ENCODE results near the gene LNX2.
A peak's percentile ranks its signal among the peaks of the same experiment; 100 is the strongest.

The LNX2 gene

DNA sequence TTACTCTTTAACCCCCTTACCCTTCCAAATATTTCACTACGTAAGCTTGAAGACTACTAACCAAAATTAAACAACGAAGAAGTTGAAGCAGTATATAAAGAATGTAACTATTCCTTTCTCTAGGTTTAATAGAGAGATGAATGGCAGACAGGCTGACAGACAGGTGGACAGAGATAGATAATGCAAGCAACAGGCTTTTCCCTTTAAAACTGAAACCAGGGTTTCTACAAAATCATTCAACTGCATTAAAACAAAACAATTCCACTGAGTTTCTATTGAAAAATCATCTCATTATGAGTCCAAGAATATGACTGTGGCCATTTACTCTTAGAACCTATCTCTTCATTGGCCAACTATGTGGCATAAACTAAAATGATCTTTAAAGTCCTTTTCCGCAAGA, 15.2 kb downstream of the LNX2 start:
- DNase-seq: no peak

- no peak for DNase-seq
These were observed 18.5 kb downstream of the LNX2 start for GRCh38 chr13:27601803-27602202.

GRCh38 chr13:27601208-27601607, 19.1 kb downstream of the LNX2 start:
- DNase-seq: no peak

DNA sequence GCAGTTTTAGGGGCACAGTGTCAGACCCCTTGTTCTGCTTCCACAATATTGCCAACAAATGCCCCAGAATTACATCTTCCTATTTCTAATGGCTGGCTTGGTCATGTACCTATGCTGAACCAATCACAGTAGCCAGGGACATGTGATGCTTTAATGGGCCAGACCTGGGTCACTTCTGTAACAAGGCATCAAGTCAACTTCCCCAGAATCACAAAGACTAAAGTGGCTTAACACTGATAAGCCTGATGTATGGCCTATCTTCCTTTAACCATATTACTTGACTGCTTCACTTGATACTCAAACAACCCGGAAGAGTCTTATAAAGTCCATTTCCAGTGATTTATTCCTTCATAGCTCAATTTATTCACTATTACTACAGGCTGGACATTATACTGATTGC, 19.6 kb downstream of the LNX2 start:
- DNase-seq: peak; percentile 71

DNA sequence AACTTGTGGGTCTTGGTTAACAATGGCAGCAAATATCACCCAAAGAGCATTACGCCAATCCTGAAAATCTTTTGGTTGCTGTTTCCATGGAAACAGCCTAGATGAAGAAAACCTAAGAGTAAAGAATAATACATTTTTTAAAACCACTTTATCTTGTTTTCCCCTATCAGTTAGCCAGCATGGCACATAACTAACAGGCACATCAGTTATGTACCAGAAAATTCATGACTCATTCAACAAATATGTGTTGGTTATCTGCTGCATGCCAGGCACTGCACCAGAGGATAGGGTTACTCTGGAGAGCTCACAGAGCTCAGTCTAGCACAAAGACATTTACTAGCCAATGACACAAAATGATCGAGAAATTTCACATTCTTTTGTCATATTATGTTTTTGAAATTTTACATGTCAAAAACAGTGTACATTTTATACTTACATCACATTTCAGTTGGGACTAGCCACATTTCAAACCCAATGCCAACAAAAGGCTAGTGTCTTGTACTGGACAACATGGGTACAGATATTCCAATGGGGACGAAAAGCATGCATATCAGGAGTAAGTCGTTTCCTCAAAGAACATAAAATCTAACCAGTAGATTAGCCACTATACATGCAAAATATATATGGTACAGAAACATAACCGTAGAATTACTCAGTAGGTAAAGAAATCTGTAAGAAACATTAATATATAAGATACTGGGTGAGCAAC, 20.3 kb downstream of the LNX2 start:
- DNase-seq: no peak

DNA sequence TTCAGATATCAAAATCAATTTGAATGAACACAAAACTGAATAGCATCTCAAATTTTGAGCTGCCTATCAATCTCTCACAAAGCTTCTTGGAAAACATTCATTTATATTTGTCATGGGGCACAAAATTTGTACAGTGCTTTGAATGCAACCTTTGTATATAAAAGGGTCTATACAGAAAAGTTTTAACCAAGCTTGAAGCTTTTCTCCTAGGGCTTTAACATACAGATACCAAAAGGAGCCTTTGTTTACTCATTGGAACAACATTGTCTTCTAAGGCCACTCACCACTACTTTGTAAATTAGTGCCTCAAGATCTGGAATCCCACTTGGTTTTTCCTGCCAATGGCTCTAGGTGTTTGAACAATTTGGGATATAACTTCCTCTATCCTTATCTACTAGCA, 21.2 kb downstream of the LNX2 start:
- DNase-seq: no peak

GRCh38 chr13:27595055-27595811, 25.1 kb downstream of the LNX2 start:
- no peak for DNase-seq

DNA sequence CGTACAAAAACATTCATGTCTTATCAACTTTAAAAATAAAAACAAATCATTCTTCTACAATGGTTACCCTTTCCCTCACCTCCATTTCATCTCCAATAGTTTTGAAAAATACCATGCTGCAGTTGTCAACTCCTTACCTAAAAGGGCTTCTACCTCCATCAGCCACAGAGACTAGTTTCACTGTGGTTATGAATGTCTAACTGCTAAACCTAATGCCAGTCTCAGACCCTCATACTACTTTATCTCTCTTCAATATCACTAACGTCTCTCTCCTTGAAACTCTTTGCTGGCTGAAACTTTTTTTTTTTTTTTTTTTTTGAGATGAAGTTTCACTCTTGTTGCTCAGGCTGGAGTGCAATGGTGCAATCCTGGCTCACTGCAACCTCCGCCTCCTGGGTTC, 27.1 kb downstream of the LNX2 start:
- DNase-seq: no peak

- peak; percentile 75 for DNase-seq
These were observed 27.5 kb downstream of the LNX2 start for GRCh38 chr13:27592865-27593264.

- no peak for DNase-seq
These were observed 31.9 kb downstream of the LNX2 start for GRCh38 chr13:27588405-27588804.

- DNase-seq: no peak
These were observed 33.1 kb downstream of the LNX2 start for GRCh38 chr13:27587095-27587746.

GRCh38 chr13:27583645-27584044, 36.7 kb downstream of the LNX2 start:
- no peak for DNase-seq

DNA sequence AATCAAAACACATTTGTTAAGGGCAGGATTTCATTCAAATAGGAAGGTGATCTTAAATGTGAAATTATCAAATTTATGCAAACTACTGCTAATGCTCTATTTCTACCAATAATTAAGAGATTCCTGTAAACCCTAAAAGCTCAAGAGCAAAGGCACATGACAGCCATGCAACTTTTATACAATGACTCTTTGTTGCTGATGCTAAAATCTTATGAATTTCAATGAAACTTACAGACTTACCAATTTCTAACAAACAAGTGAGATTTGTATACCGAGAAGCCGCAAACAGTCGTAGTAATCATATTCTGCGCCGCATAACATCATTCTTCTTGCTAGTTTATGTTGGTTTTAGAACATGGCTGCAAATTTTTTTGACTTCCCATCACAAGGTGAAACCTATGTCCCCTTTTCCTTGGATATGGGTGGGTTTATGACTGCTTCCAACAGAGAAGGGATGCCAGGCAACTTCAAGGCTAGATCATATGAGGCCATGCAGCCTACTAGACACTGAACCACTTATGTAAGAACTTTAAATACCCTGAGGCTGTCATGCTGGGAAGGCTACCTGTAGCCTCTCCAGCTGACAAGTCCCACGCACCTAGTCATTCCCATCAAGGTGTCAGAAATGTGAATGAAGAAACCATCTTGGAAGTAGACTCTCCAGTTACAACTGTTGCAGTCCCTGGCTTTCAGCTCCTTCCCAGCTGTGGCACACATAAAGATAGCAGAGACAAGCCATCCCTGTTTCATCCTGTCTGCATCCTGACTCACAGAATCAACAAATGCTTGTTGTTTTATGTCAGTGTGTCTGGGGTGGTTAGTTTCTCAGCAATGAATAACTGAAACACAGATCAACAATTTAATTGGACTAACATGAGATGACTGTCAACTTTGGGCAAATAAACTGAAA, 42.0 kb downstream of the LNX2 start:
- DNase-seq: no peak

- no peak for DNase-seq
These were observed 45.7 kb downstream of the LNX2 start for GRCh38 chr13:27574661-27575060.

DNA sequence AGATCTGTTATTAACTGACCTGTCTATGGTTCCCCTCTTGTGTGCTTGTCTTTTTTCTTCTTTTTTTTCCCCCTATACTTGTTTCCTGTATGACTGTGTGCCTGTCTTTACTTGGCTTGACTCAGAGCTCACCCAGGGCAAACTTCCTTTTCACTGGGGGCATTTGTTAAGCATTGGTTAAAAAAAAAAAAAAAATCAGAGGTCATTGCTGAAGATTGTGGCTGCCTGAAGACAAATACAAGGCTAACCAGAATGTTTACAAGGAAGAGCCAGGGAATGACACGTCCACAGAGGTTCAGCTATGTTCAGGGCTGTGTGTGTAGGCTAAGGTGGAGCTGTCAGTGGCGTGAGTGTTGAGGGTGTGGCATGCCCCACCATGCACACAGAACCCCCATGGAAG, 47.1 kb downstream of the LNX2 start:
- no peak for DNase-seq

- DNase-seq: peak; percentile 67
These were observed 48.0 kb downstream of the LNX2 start for GRCh38 chr13:27572234-27572901.

DNA sequence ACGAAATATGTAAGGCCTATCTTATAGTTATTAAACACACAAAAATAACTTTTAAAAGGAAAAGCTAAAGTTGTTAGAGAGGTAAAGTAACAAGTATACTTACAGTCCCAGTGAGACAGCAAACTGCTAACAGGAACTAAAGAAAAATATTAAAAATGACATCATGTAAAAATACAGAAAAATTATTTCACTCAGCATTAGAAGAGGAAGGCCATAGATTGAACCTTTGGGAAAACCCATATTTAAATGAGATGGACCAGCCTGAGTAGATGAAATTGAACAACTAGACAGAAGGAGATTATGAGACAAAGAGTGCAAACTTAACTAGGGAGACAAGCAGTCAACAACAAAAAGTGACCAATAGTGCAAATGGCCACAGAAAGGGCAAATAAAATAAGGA, 49.4 kb downstream of the LNX2 start:
- DNase-seq: no peak

GRCh38 chr13:27569405-27569804, 50.9 kb downstream of the LNX2 start:
- peak; percentile 21 for DNase-seq

DNA sequence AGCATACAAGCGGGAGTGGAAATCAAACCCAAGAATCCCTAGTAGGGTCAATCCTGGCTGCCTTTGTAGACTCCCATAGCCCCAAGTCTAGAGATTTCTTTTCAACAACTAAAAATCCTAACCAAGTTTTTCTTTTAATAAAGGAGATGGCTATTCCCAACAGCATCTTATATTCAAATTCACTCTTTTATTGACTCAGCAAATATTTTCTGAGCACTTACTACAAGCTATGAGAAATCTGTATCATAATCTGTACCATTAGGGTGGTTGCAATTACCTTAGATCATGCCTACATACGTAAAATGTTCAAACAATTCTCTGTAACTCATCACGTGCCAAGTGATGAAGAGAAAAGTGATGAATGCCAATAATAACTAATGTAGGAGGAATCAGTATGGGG, 54.5 kb downstream of the LNX2 start:
- DNase-seq: no peak

GRCh38 chr13:27562457-27562856, 57.9 kb downstream of the LNX2 start:
- no peak for DNase-seq

- DNase-seq: peak; percentile 78
These were observed 60.6 kb downstream of the LNX2 start for GRCh38 chr13:27559719-27560118.

GRCh38 chr13:27556109-27556508, 64.2 kb downstream of the LNX2 start:
- no peak for DNase-seq

Data from NCI-H82 (cell line).